HepG2 (cell line): Measurements from ENCODE around the gene EDC3. TPM values are rescaled to one million over a fixed set of nuclear protein-coding genes. Genes with fewer than 3 reads are reported as not detected.

Experiments
- ARID4A ChIP-seq: sonication (generic); formaldehyde crosslinking; IDR thresholded peaks from 2 replicates; pipeline ENCODE4 v1.5.0; 2020; ENCODE audit warnings: mild to moderate bottlenecking, missing genetic modification reagents, borderline replicate concordance
- ASH2L ChIP-seq: fragments of 300-600, 200-600 bp; sonication (generic); IDR thresholded peaks from 2 replicates; pipeline ENCODE4 v1.7.0; 2017; ENCODE audit warnings: low read depth, mild to moderate bottlenecking, moderate library complexity, mixed read lengths, low read length; ENCODE audit not compliant: insufficient read length
- CCAR2 ChIP-seq: fragments of 200-400 bp; formaldehyde crosslinking; optimal IDR thresholded peaks from 2 replicates; pipeline ENCODE3; 2018; ENCODE audit warnings: low read depth, mild to moderate bottlenecking, low read length, moderate library complexity
- EEA1 ChIP-seq: sonication (generic); formaldehyde crosslinking; IDR thresholded peaks from 2 replicates; pipeline ENCODE4 v1.5.1; 2020; ENCODE audit warnings: mild to moderate bottlenecking, missing genetic modification reagents, borderline replicate concordance
- FOXM1 ChIP-seq: sonication (generic); formaldehyde crosslinking; IDR thresholded peaks from 2 replicates; pipeline ENCODE4 v1.5.0; 2020; ENCODE audit warnings: missing genetic modification reagents
- GFI1 ChIP-seq: sonication (generic); formaldehyde crosslinking; IDR thresholded peaks from 2 replicates; pipeline ENCODE4 v1.5.0; 2020; ENCODE audit warnings: missing genetic modification reagents, mild to moderate bottlenecking, borderline replicate concordance
- HMGA1 ChIP-seq: sonication (generic); formaldehyde crosslinking; conservative IDR thresholded peaks from 2 replicates; pipeline ENCODE4 v1.4.0; 2020; ENCODE audit warnings: missing genetic modification reagents
- HNF4A ChIP-seq: sonication (generic); formaldehyde crosslinking; IDR thresholded peaks from 2 replicates; pipeline ENCODE4 v1.4.0; 2020; ENCODE audit warnings: missing genetic modification reagents
- IRX3 ChIP-seq: sonication (generic); formaldehyde crosslinking; IDR thresholded peaks from 2 replicates; pipeline ENCODE4 v1.8.1; 2023; ENCODE audit warnings: mild to moderate bottlenecking, low read depth, missing genetic modification reagents, borderline replicate concordance
- MAF1 ChIP-seq: sonication (generic); formaldehyde crosslinking; IDR thresholded peaks from 2 replicates; pipeline ENCODE4 v1.5.0; 2020; ENCODE audit warnings: missing genetic modification reagents, borderline replicate concordance
- MEIS2 ChIP-seq: sonication (generic); formaldehyde crosslinking; IDR thresholded peaks from 2 replicates; pipeline ENCODE4 v1.9.0; 2021; ENCODE audit warnings: mild to moderate bottlenecking, missing genetic modification reagents
- PHF21A ChIP-seq: sonication (generic); formaldehyde crosslinking; IDR thresholded peaks from 2 replicates; pipeline ENCODE4 v1.5.0; 2020; ENCODE audit warnings: mild to moderate bottlenecking, missing genetic modification reagents
- RCOR2 ChIP-seq: IDR thresholded peaks from 2 replicates; pipeline ENCODE4 v1.6.1; 2016; ENCODE audit warnings: missing biosample characterization, missing genetic modification reagents
- SOX13 ChIP-seq, 3 experiments: fragments of 450-650 bp in 1 of 3; sonication (generic) in 1 of 3; formaldehyde crosslinking in 1 of 3; IDR thresholded peaks in 2 of 3; conservative IDR thresholded peaks in 1 of 3; 2 replicates each; pipeline versions ENCODE4 v1.5.0 to v1.6.1; 2016 to 2020; ENCODE audit warnings: antibody characterized with exemption in 1 of 3, mild to moderate bottlenecking in 1 of 3, missing compliant biosample characterization in 1 of 3, missing genetic modification reagents in 1 of 3, moderate library complexity in 1 of 3
- ZBTB44 ChIP-seq: sonication (generic); formaldehyde crosslinking; IDR thresholded peaks from 2 replicates; pipeline ENCODE4 v1.4.0; 2020; ENCODE audit warnings: missing genetic modification reagents
- ZBTB46 ChIP-seq: sonication (generic); formaldehyde crosslinking; IDR thresholded peaks from 2 replicates; pipeline ENCODE4 v1.4.0; 2020; ENCODE audit warnings: mild to moderate bottlenecking, missing genetic modification reagents, borderline replicate concordance
- ZBTB7B ChIP-seq: sonication (generic); formaldehyde crosslinking; IDR thresholded peaks from 2 replicates; pipeline ENCODE4 v1.4.0; 2020; ENCODE audit warnings: missing genetic modification reagents
- ZNF205 ChIP-seq: IDR thresholded peaks from 2 replicates; pipeline ENCODE4 v1.6.1; 2018; ENCODE audit warnings: missing biosample characterization, missing genetic modification reagents
- ZNF570 ChIP-seq: sonication (generic); formaldehyde crosslinking; IDR thresholded peaks from 2 replicates; pipeline ENCODE4 v1.4.0; 2020; ENCODE audit warnings: mild to moderate bottlenecking, missing genetic modification reagents, borderline replicate concordance
- ZNF577 ChIP-seq: sonication (generic); formaldehyde crosslinking; IDR thresholded peaks from 2 replicates; pipeline ENCODE4 v1.4.0; 2020; ENCODE audit warnings: mild to moderate bottlenecking, low read depth, missing genetic modification reagents, borderline replicate concordance
- polyA plus RNA-seq, 8 experiments: library from polyadenylated mRNA; depleted of rRNA in 3 of 8; stranded (reverse) in 7 of 8; unstranded in 1 of 8; fragments of >200 nt; fragmentation: Illumina TruSeq in 4 of 8; extraction: Trizol in 4 of 8; gene quantifications; 2 replicates each; pipeline versions ENCODE4 v1.2.1 to v1.2.3, GENCODE V29; 2011 to 2016; ENCODE audit warnings: low read depth in 4 of 8, missing spikeins in 1 of 8, mixed read lengths in 1 of 8; ENCODE audit not compliant: insufficient read depth in 1 of 8
- total RNA-seq, 5 experiments: library from RNA; depleted of rRNA; stranded (reverse); fragments of >200 nt; fragmentation: Illumina TruSeq; extraction: Trizol; gene quantifications; 2 replicates each; pipeline ENCODE4 v1.2.3, GENCODE V29; 2016; ENCODE audit warnings: low read depth in 1 of 5
- TF ChIP-seq, protein P1 (sequence below): IDR thresholded peaks from 2 replicates; pipeline ENCODE4 v1.6.1; 2012; ENCODE audit warnings: inconsistent platforms

The EDC3 gene
- total and polyA plus RNA-seq, 2 of the 13 experiments (the other 11 are each of a cell fraction or from before 2014, with no cell fraction given) = 17.4 to 32.0 TPM

- TF ChIP-seq ZBTB46 (CRISPR knock-in tag) (no peak), SOX13 (IDR thresholded peaks at IDR 0.05) (no peak), SOX13 (CRISPR knock-in tag; conservative IDR thresholded peaks at IDR 0.05 in 1 of 2, IDR thresholded peaks at IDR 0.05 in 1 of 2) (0 out of 4 replicates have a peak, but pooled peaks of 1 of the 2 experiments have one; percentile 2), GFI1 (CRISPR knock-in tag) (0 out of 2 replicates have a peak, but pooled peaks have one; percentile 42), PHF21A (CRISPR knock-in tag) (peak; percentile 87), FOXM1 (CRISPR knock-in tag) (no peak), EEA1 (CRISPR knock-in tag) (no peak), ZBTB44 (no peak), ASH2L (peak; percentile 49), MAF1 (CRISPR knock-in tag) (no peak), ZNF205 (CRISPR knock-in tag) (peak; percentile 65; the same call in 1 of the 2 replicates), ZNF577 (CRISPR knock-in tag) (no peak), MEIS2 (no peak), RCOR2 (CRISPR knock-in tag) (no peak; the same call in 1 of the 2 replicates), ZBTB7B (CRISPR knock-in tag) (0 out of 2 replicates have a peak, but pooled peaks have one; percentile 27), ZNF570 (CRISPR knock-in tag) (no peak), CCAR2 (peak; percentile 57), ARID4A (CRISPR knock-in tag) (peak; percentile 56; the same call in 1 of the 2 replicates), HNF4A (CRISPR knock-in tag) (peak; percentile 49), IRX3 (CRISPR knock-in tag) (no peak), HMGA1 (CRISPR knock-in tag) (no peak)
- TF ChIP-seq, protein P1, sequence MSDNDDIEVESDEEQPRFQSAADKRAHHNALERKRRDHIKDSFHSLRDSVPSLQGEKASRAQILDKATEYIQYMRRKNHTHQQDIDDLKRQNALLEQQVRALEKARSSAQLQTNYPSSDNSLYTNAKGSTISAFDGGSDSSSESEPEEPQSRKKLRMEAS = peak; percentile 29; the same call in 1 of the 2 replicates
Measured at GRCh38 chr15:74723754-74724334, 28.0 kb upstream of the EDC3 start (continued).
